Subcutaneous abdominal adipose tissue (tissue), 5 donors: ENCODE measurements around the gene ENTHD1.

Source experiments
- H3K27ac ChIP-seq: one replicate; pipeline ENCODE4 v1.7.0; 2013; ENCODE audit warnings: low read depth, mild to moderate bottlenecking, inconsistent platforms, low read length, moderate library complexity
- H3K27me3 ChIP-seq, 5 donors: one replicate each; pipeline ENCODE4 v1.7.0; 2013; ENCODE audit warnings: low read length in 5 of 5, inconsistent platforms in 1 of 5; ENCODE audit not compliant: control insufficient read depth in 5 of 5, insufficient read depth in 4 of 5
- H3K36me3 ChIP-seq, 5 donors: one replicate each; pipeline ENCODE4 v1.7.0; 2013; ENCODE audit warnings: low read length in 5 of 5; ENCODE audit not compliant: control insufficient read depth in 5 of 5, insufficient read depth in 5 of 5
- H3K4me1 ChIP-seq, 5 donors: one replicate each; pipeline ENCODE4 v1.7.0; 2013; ENCODE audit warnings: low read length in 5 of 5, mild to moderate bottlenecking in 3 of 5, moderate library complexity in 1 of 5; ENCODE audit not compliant: control insufficient read depth in 5 of 5, insufficient read depth in 5 of 5
- H3K4me3 ChIP-seq, 5 donors: one replicate each; pipeline ENCODE4 v1.7.0; 2013; ENCODE audit warnings: low read length in 5 of 5, low read depth in 1 of 5
- H3K9ac ChIP-seq, 5 donors: one replicate each; pipeline ENCODE4 v1.7.0; 2013; ENCODE audit warnings: low read length in 5 of 5, mild to moderate bottlenecking in 4 of 5, moderate library complexity in 3 of 5
- H3K9me3 ChIP-seq, 5 donors: one replicate each; pipeline ENCODE4 v1.7.0; 2013; ENCODE audit warnings: low read length in 5 of 5; ENCODE audit not compliant: control insufficient read depth in 5 of 5
- donor health status: healthy.
- donor health status: healthy.
- donor health status: healthy.
- donor health status: healthy.
- donor health status: healthy.

The ENTHD1 gene

GRCh38 chr22:39893526-39893925, at the start of gene ENTHD1:
TSS of gene ENTHD1 (minus strand) at chr22:39893760. CDS start at chr22:39887748, 6,012 bp downstream.
- H3K27ac ChIP-seq = no peak within 1 kb of the TSS
- H3K4me1 ChIP-seq = peaks cover 0 to 15% (median 11%) of the 10 kb centered on the region in 5 donors
- H3K9me3 ChIP-seq = no peaks in the 10 kb centered on the region
- no peak within 1 kb of the TSS for H3K9ac ChIP-seq
- H3K4me3 ChIP-seq = no peak within 1 kb of the TSS
- no peaks in the 10 kb centered on the region for H3K36me3 ChIP-seq
- H3K27me3 ChIP-seq = no peaks in the 10 kb centered on the region

- Histone ChIP-seq H3K36me3 (no peaks in the 10 kb centered on the region), H3K27me3 (no peaks in the 10 kb centered on the region), H3K9ac (no peak overlapping the region), H3K4me3 (no peak overlapping the region), H3K9me3 (no peaks in the 10 kb centered on the region), H3K4me1 (peaks cover 0 to 12% (median 6%) of the 10 kb centered on the region in 5 donors), H3K27ac (no peak overlapping the region)
Measured at GRCh38 chr22:39943337-39943736, 49.8 kb upstream of the ENTHD1 start.

- Histone ChIP-seq H3K9me3 (no peaks in the 10 kb centered on the region), H3K9ac (no peak overlapping the region), H3K27me3 (no peaks in the 10 kb centered on the region), H3K27ac (no peak overlapping the region), H3K36me3 (no peaks in the 10 kb centered on the region), H3K4me1 (peaks cover 0 to 12% (median 6%) of the 10 kb centered on the region in 5 donors), H3K4me3 (no peak overlapping the region)
Measured at GRCh38 chr22:39942439-39943230, 49.1 kb upstream of the ENTHD1 start.

GRCh38 chr22:39941601-39942000, 48.0 kb upstream of the ENTHD1 start:
- H3K9me3 ChIP-seq = no peaks in the 10 kb centered on the region
- no peak overlapping the region for H3K9ac ChIP-seq
- H3K4me1 ChIP-seq = peaks cover 0 to 7% (median 6%) of the 10 kb centered on the region in 5 donors
- no peak overlapping the region for H3K4me3 ChIP-seq
- no peaks in the 10 kb centered on the region for H3K27me3 ChIP-seq
- H3K36me3 ChIP-seq = no peaks in the 10 kb centered on the region
- no peak overlapping the region for H3K27ac ChIP-seq

GRCh38 chr22:39940757-39941305, 47.3 kb upstream of the ENTHD1 start:
- Histone ChIP-seq H3K4me1 (peaks cover 0 to 6% (median 4%) of the 10 kb centered on the region in 5 donors), H3K9ac (no peak overlapping the region), H3K27ac (no peak overlapping the region), H3K36me3 (no peaks in the 10 kb centered on the region), H3K27me3 (no peaks in the 10 kb centered on the region), H3K9me3 (no peaks in the 10 kb centered on the region), H3K4me3 (no peak overlapping the region)

GRCh38 chr22:39939830-39940229, 46.3 kb upstream of the ENTHD1 start:
- Histone ChIP-seq H3K27ac (no peak overlapping the region), H3K4me1 (peaks cover 0 to 6% (median 4%) of the 10 kb centered on the region in 5 donors), H3K4me3 (no peak overlapping the region)

GRCh38 chr22:39938509-39939111, 45.0 kb upstream of the ENTHD1 start:
- no peak overlapping the region for H3K27ac ChIP-seq
- no peak overlapping the region for H3K9ac ChIP-seq
- no peaks in the 10 kb centered on the region for H3K27me3 ChIP-seq
- no peaks in the 10 kb centered on the region for H3K36me3 ChIP-seq
- H3K9me3 ChIP-seq = no peaks in the 10 kb centered on the region
- H3K4me1 ChIP-seq = peaks cover 0 to 6% (median 4%) of the 10 kb centered on the region in 5 donors
- no peak overlapping the region for H3K4me3 ChIP-seq

More at GRCh38 chr22:39939830-39940229, 46.3 kb upstream of the ENTHD1 start:
- H3K9me3 ChIP-seq = no peaks in the 10 kb centered on the region
- H3K36me3 ChIP-seq = no peaks in the 10 kb centered on the region
- no peak overlapping the region for H3K9ac ChIP-seq
- no peaks in the 10 kb centered on the region for H3K27me3 ChIP-seq

- Histone ChIP-seq H3K27me3 (no peaks in the 10 kb centered on the region), H3K9ac (no peak overlapping the region), H3K9me3 (no peaks in the 10 kb centered on the region), H3K27ac (no peak overlapping the region), H3K4me1 (peaks cover 0 to 2% (median 2%) of the 10 kb centered on the region in 5 donors), H3K36me3 (no peaks in the 10 kb centered on the region), H3K4me3 (no peak overlapping the region)
Measured at GRCh38 chr22:39937906-39938305, 44.3 kb upstream of the ENTHD1 start.

GRCh38 chr22:39936523-39937145, 43.1 kb upstream of the ENTHD1 start:
- Histone ChIP-seq H3K27me3 (no peaks in the 10 kb centered on the region), H3K27ac (no peak overlapping the region), H3K9me3 (no peaks in the 10 kb centered on the region), H3K36me3 (no peaks in the 10 kb centered on the region), H3K4me1 (no peaks in the 10 kb centered on the region), H3K4me3 (no peak overlapping the region), H3K9ac (no peak overlapping the region)

- no peak overlapping the region for H3K4me3 ChIP-seq
- H3K9me3 ChIP-seq = no peaks in the 10 kb centered on the region
- peaks cover 0 to 4% (median 0%) of the 10 kb centered on the region in 5 donors for H3K4me1 ChIP-seq
- H3K27me3 ChIP-seq = no peaks in the 10 kb centered on the region
- no peak overlapping the region for H3K27ac ChIP-seq
- no peak overlapping the region for H3K9ac ChIP-seq
- H3K36me3 ChIP-seq = no peaks in the 10 kb centered on the region
Measured at GRCh38 chr22:39935612-39936011, 42.1 kb upstream of the ENTHD1 start.
